HG03045 (cell line): ENCODE results near the gene SMC5.
"Not testable (repeated sequence)": the region's sequence is repeated elsewhere in the genome, so short reads cannot be mapped to it uniquely, and the experiment has no call there.

ENCODE experiments used
- ATAC-seq: cut with Tn5 transposase; IDR thresholded peaks from one replicate; pipeline ENCODE4 v1.9.1; 2021; ENCODE audit warnings: mild to moderate bottlenecking, moderate library complexity; ENCODE audit not compliant: unreplicated experiment

The SMC5 gene

GRCh38 chr9:70355801-70356200, 97.0 kb downstream of the SMC5 start:
- ATAC-seq, result no peak

GRCh38 chr9:70362952-70363351, 104.2 kb downstream of the SMC5 start:
- no peak for ATAC-seq

GRCh38 chr9:70363760-70364159, 105.0 kb downstream of the SMC5 start:
- no peak for ATAC-seq

- ATAC-seq, result no peak
Measured at GRCh38 chr9:70367305-70367930, 108.6 kb downstream of the SMC5 start.

GRCh38 chr9:70374962-70375618, 116.3 kb downstream of the SMC5 start:
- ATAC-seq, result no peak

GRCh38 chr9:70382046-70382708, 123.4 kb downstream of the SMC5 start:
- ATAC-seq, result no peak

- ATAC-seq, result no peak
Measured at GRCh38 chr9:70382709-70383605, 124.2 kb downstream of the SMC5 start.

- no peak for ATAC-seq
Measured at GRCh38 chr9:70385426-70385825, 126.6 kb downstream of the SMC5 start.

GRCh38 chr9:70387663-70388062, 128.9 kb downstream of the SMC5 start:
- ATAC-seq, result no peak

GRCh38 chr9:70389188-70389587, 130.4 kb downstream of the SMC5 start:
- no peak for ATAC-seq

GRCh38 chr9:70389621-70390266, 131.0 kb downstream of the SMC5 start:
- no peak for ATAC-seq

- ATAC-seq, result no peak
Measured at GRCh38 chr9:70390933-70391341, 132.2 kb downstream of the SMC5 start.

GRCh38 chr9:70392189-70392588, 133.4 kb downstream of the SMC5 start:
- no peak for ATAC-seq

- ATAC-seq, result no peak
Measured at GRCh38 chr9:70392850-70393249, 134.1 kb downstream of the SMC5 start.

GRCh38 chr9:70395652-70396051, 136.9 kb downstream of the SMC5 start:
- ATAC-seq, result no peak

GRCh38 chr9:70398145-70398556, 139.4 kb downstream of the SMC5 start:
- peak; percentile 94 for ATAC-seq

GRCh38 chr9:70399141-70399540, 140.4 kb downstream of the SMC5 start:
- ATAC-seq, result no peak

- no peak for ATAC-seq
Measured at GRCh38 chr9:70400107-70400892, 141.5 kb downstream of the SMC5 start.

GRCh38 chr9:70401241-70401640, 142.5 kb downstream of the SMC5 start:
- ATAC-seq, result not testable (repeated sequence)

- ATAC-seq, result no peak
Measured at GRCh38 chr9:70402213-70402612, 143.4 kb downstream of the SMC5 start.
